GM21619 (cell line): Measurements from ENCODE around the gene RPL10.
A peak's percentile ranks its signal among the peaks of the same experiment; 100 is the strongest.

ENCODE experiments used
- ATAC-seq: cut with Tn5 transposase; IDR thresholded peaks from one replicate; pipeline ENCODE4 v1.9.1; 2021; ENCODE audit not compliant: unreplicated experiment

Gene RPL10

GRCh38 chrX:154428176-154429171 lies 30.3 kb downstream of the RPL10 start, which contains the start of gene ATP6AP1:
Gene ATP6AP1, plus strand, starts transcription at chrX:154428677. Its CDS starts 16 bp downstream, at chrX:154428693.
- ATAC-seq = peak; percentile 94

- no peak for ATAC-seq
These were observed 31.5 kb downstream of the RPL10 start for GRCh38 chrX:154429711-154430110.

GRCh38 chrX:154430479-154430878 lies 32.3 kb downstream of the RPL10 start:
- ATAC-seq = no peak

GRCh38 chrX:154430916-154431315 lies 32.7 kb downstream of the RPL10 start:
- ATAC-seq = no peak

GRCh38 chrX:154431341-154431740 lies 33.2 kb downstream of the RPL10 start:
- ATAC-seq = no peak

GRCh38 chrX:154432210-154432609 lies 34.0 kb downstream of the RPL10 start:
- no peak for ATAC-seq

- no peak for ATAC-seq
These were observed 35.4 kb downstream of the RPL10 start for GRCh38 chrX:154433605-154434004.

GRCh38 chrX:154434394-154435168 lies 36.4 kb downstream of the RPL10 start:
- ATAC-seq = no peak

GRCh38 chrX:154435171-154435733 lies 37.1 kb downstream of the RPL10 start:
- ATAC-seq = no peak

- ATAC-seq = peak; percentile 26
These were observed 38.3 kb downstream of the RPL10 start for GRCh38 chrX:154436374-154436982.

GRCh38 chrX:154436983-154437752 lies 39.0 kb downstream of the RPL10 start, which contains the start of gene GDI1:
Gene GDI1, plus strand, starts transcription at chrX:154437154. Its CDS starts 101 bp downstream, at chrX:154437255.
- peak; percentile 46 for ATAC-seq

GRCh38 chrX:154437971-154438893 lies 40.1 kb downstream of the RPL10 start:
- ATAC-seq = no peak

- ATAC-seq = no peak
These were observed 41.7 kb downstream of the RPL10 start for GRCh38 chrX:154439841-154440240.

GRCh38 chrX:154440623-154441357 lies 42.6 kb downstream of the RPL10 start:
- no peak for ATAC-seq

GRCh38 chrX:154441564-154441963 lies 43.4 kb downstream of the RPL10 start:
- no peak for ATAC-seq

- ATAC-seq = no peak
These were observed 44.0 kb downstream of the RPL10 start for GRCh38 chrX:154441984-154442707.

GRCh38 chrX:154443479-154443910 lies 45.3 kb downstream of the RPL10 start:
- ATAC-seq = no peak
